ENCODE measurements around the gene ACAD11. TPM values are rescaled to one million over a fixed set of nuclear protein-coding genes. Genes with fewer than 3 reads are reported as not detected.

The ACAD11 gene
- total RNA-seq, 1 experiment from 2014 or later: 15.6 TPM

GRCh38 chr3:132535575-132536441 is 123.8 kb downstream of the ACAD11 start:
- Histone ChIP-seq H2BK12ac (ENCODE audit: insufficient read length, low read depth, low read length) (no peak overlapping the region), H3K4ac (ENCODE audit: low read depth, low read length) (no peak overlapping the region), H2AFZ (ENCODE audit: low read length) (no peak overlapping the region), H3K9me3 (ENCODE audit: control insufficient read depth, low read depth, low read length) (no peaks in the 10 kb centered on the region), H3T11ph (ENCODE audit: low read length) (no peak overlapping the region), H3K23ac (ENCODE audit: insufficient read length, low read depth, low read length) (no peak overlapping the region), H4K91ac (ENCODE audit: insufficient read length, low read depth, low read length) (no peak overlapping the region), H3K79me1 (ENCODE audit: insufficient read depth, low read depth, low read length, poor library complexity, severe bottlenecking) (no peaks in the 10 kb centered on the region), H3K14ac (ENCODE audit: insufficient read depth, low read length) (no peak overlapping the region), H4K20me1 (ENCODE audit: control insufficient read depth, insufficient read depth, insufficient read length) (no peaks in the 10 kb centered on the region), H3K9ac (ENCODE audit: extremely low read depth, insufficient read length, low read length) (no peak overlapping the region), H2BK120ac (ENCODE audit: low read depth, low read length, poor library complexity, severe bottlenecking) (no peak overlapping the region), H2BK20ac (ENCODE audit: low read depth, low read length, poor library complexity, severe bottlenecking) (no peak overlapping the region), H3K56ac (ENCODE audit: insufficient read length, low read depth, low read length) (no peak overlapping the region), H3K18ac (ENCODE audit: insufficient read length, low read depth, low read length) (no peak overlapping the region), H2BK15ac (ENCODE audit: low read depth, low read length) (no peak overlapping the region), H2BK5ac (ENCODE audit: insufficient read length, low read length) (no peak overlapping the region), H3K4me2 (ENCODE audit: insufficient read depth, insufficient read length, low read length) (no peak overlapping the region), H3K79me2 (ENCODE audit: insufficient read depth, low read length) (no peaks in the 10 kb centered on the region), H2AK5ac (ENCODE audit: insufficient read length, low read length) (no peak overlapping the region), H3K27ac (ENCODE audit: insufficient read length, low read depth, low read length) (no peak overlapping the region), H3K27me3 (ENCODE audit: insufficient read depth, low read length) (no peaks in the 10 kb centered on the region), H4K8ac (replicated peaks; ENCODE audit: insufficient read length, low read depth, low read length) (no peak overlapping the region), H3K23me2 (ENCODE audit: insufficient read length, low read depth, low read length, poor library complexity, severe bottlenecking) (no peaks in the 10 kb centered on the region), H4K5ac (ENCODE audit: insufficient read length, low read depth, low read length) (no peak overlapping the region), H3K4me1 (ENCODE audit: insufficient read depth, low read length) (no peaks in the 10 kb centered on the region)
- WGBS (ENCODE audit: extremely low coverage, insufficient read length, low lambda C conversion rate): no CpG with 5 or more reads among the region's 7 CpGs
- peak; percentile 80 for TF ChIP-seq CTCF (conservative IDR thresholded peaks at IDR 0.05)
- H3K27me3 Mint-ChIP-seq (ENCODE audit: low read depth): no peaks in the 10 kb centered on the region
- peaks cover 5 to 8% of the 10 kb centered on the region in 2 experiments for H3K4me1 Mint-ChIP-seq
- DNase-seq: peak; percentile 67
- peak overlapping the region in 1 of 3 experiments; percentile 95; a peak in 3 of 7 replicates for H3K27ac Mint-ChIP-seq
- no peaks in the 10 kb centered on the region for H3K9me3 Mint-ChIP-seq
- no peak overlapping the region for H3K4me3 Mint-ChIP-seq
- H3K36me3 Mint-ChIP-seq (ENCODE audit: insufficient read depth in 1 of 3, low read depth in 3 of 3): peaks cover 3 to 36% (median 31%) of the 10 kb centered on the region in 3 experiments; a peak in 6 of 7 replicates
